Neuronal stem cell (in vitro differentiated cells): Measurements from ENCODE around the gene OOEP.

Experiments
- DNase-seq: peaks from one replicate; pipeline ENCODE4 v3.0.0-alpha.2; 2013; ENCODE audit warnings: low spot score
- H2AFZ ChIP-seq: one replicate; pipeline ENCODE4 v1.6.1; 2013; ENCODE audit warnings: mild to moderate bottlenecking, low read length, inconsistent platforms
- H2AK5ac ChIP-seq: 2 replicates; pipeline ENCODE4 v1.6.1; 2013; ENCODE audit warnings: low read depth, mild to moderate bottlenecking, inconsistent platforms, low read length, moderate library complexity, mixed read lengths
- H2BK120ac ChIP-seq: 2 replicates; pipeline ENCODE4 v1.6.1; 2013; ENCODE audit warnings: low read depth, mild to moderate bottlenecking, inconsistent platforms, low read length, moderate library complexity, mixed read lengths
- H2BK12ac ChIP-seq: one replicate; pipeline ENCODE4 v1.6.1; 2013; ENCODE audit warnings: low read length, inconsistent platforms
- H2BK15ac ChIP-seq: 2 replicates; pipeline ENCODE4 v1.6.1; 2013; ENCODE audit warnings: mild to moderate bottlenecking, low read length, inconsistent platforms, mixed read lengths
- H2BK5ac ChIP-seq: one replicate; pipeline ENCODE4 v1.6.1; 2013; ENCODE audit warnings: inconsistent platforms, mild to moderate bottlenecking, low read length, moderate library complexity
- H3K14ac ChIP-seq: one replicate; pipeline ENCODE4 v1.6.1; 2013; ENCODE audit warnings: low read length, inconsistent platforms
- H3K18ac ChIP-seq: 2 replicates; pipeline ENCODE4 v1.6.1; 2013; ENCODE audit warnings: low read length, inconsistent platforms
- H3K23ac ChIP-seq: 2 replicates; pipeline ENCODE4 v1.6.1; 2013; ENCODE audit warnings: low read depth, mild to moderate bottlenecking, mixed read lengths, low read length, inconsistent platforms; ENCODE audit not compliant: poor library complexity
- H3K27ac ChIP-seq: replicated peaks from 3 replicates; pipeline ENCODE4 v1.5.1; 2013; ENCODE audit warnings: low read length, inconsistent platforms
- H3K27me3 ChIP-seq, 3 experiments: 2 replicates each; pipeline ENCODE4 v1.6.1; 2013; ENCODE audit warnings: low read length in 3 of 3, mild to moderate bottlenecking in 2 of 3, inconsistent platforms in 1 of 3, low read depth in 1 of 3, mixed read lengths in 1 of 3, moderate library complexity in 1 of 3; ENCODE audit not compliant: control insufficient read depth in 3 of 3, insufficient read depth in 3 of 3
- H3K36me3 ChIP-seq, 2 donors: replicated peaks in 1 of 2; 2 replicates each; pipeline ENCODE4 v1.6.1; 2013; ENCODE audit warnings: low read length in 2 of 2; ENCODE audit not compliant: control insufficient read depth in 2 of 2, insufficient read depth in 2 of 2
- H3K4ac ChIP-seq: 2 replicates; pipeline ENCODE4 v1.6.1; 2013; ENCODE audit warnings: inconsistent platforms, mild to moderate bottlenecking, low read length, moderate library complexity
- H3K4me1 ChIP-seq, 2 donors: 1 replicate in 1 of 2; 2 replicates in 1 of 2; pipeline ENCODE4 v1.6.1; 2013; ENCODE audit warnings: low read length in 2 of 2, low read depth in 1 of 2; ENCODE audit not compliant: control insufficient read depth in 2 of 2, insufficient read depth in 1 of 2
- H3K4me2 ChIP-seq: one replicate; pipeline ENCODE4 v1.6.1; 2013; ENCODE audit warnings: mild to moderate bottlenecking, low read length, inconsistent platforms; ENCODE audit not compliant: insufficient read depth, poor library complexity, severe bottlenecking
- H3K4me3 ChIP-seq, 2 donors: 2 replicates each; pipeline ENCODE4 v1.5.1; 2013; ENCODE audit warnings: low read length in 2 of 2, mild to moderate bottlenecking in 2 of 2, inconsistent platforms in 1 of 2, moderate library complexity in 1 of 2
- H3K79me1 ChIP-seq: one replicate; pipeline ENCODE4 v1.6.1; 2013; ENCODE audit warnings: low read depth, mild to moderate bottlenecking, inconsistent platforms, low read length, moderate library complexity
- H3K9ac ChIP-seq: one replicate; pipeline ENCODE4 v1.6.1; 2013; ENCODE audit warnings: mild to moderate bottlenecking, low read depth, low read length, inconsistent platforms; ENCODE audit not compliant: poor library complexity
- H3K9me3 ChIP-seq, 2 donors: replicated peaks in 1 of 2; 2 replicates each; pipeline versions ENCODE3 to v1.6.1; 2013; ENCODE audit warnings: low read length in 2 of 2, mild to moderate bottlenecking in 2 of 2, inconsistent platforms in 1 of 2, low read depth in 1 of 2, mixed read lengths in 1 of 2, moderate library complexity in 1 of 2; ENCODE audit not compliant: control insufficient read depth in 2 of 2, insufficient read depth in 1 of 2
- H4K8ac ChIP-seq: one replicate; pipeline ENCODE4 v1.6.1; 2013; ENCODE audit warnings: low read depth, mild to moderate bottlenecking, inconsistent platforms, low read length, moderate library complexity
- H4K91ac ChIP-seq: one replicate; pipeline ENCODE4 v1.6.1; 2013; ENCODE audit warnings: low read length, low read depth, mild to moderate bottlenecking, inconsistent platforms; ENCODE audit not compliant: poor library complexity
- WGBS, 2 donors: extraction: QIAGEN DNeasy Blood & Tissue Kit; methylation state at CpG; one replicate each; pipeline ENCODE4 v1.1.7; 2013; ENCODE audit warnings: missing lambda C conversion rate in 2 of 2, mixed read lengths in 1 of 2; ENCODE audit not compliant: insufficient read length in 2 of 2, insufficient replicate concordance in 1 of 2; ENCODE audit errors: extremely low coverage in 2 of 2; 5-methylcytosine and 5-hydroxymethylcytosine counted together

The OOEP gene

GRCh38 chr6:73341335-73341734 lies 28.4 kb downstream of the OOEP start:
- Histone ChIP-seq H3K23ac (no peak overlapping the region), H2BK12ac (no peak overlapping the region), H2AFZ (no peak overlapping the region), H3K27me3 (no peaks in the 10 kb centered on the region), H3K4me1 (no peaks in the 10 kb centered on the region), H3K4me3 (no peak overlapping the region), H3K36me3 (no peaks in the 10 kb centered on the region), H3K14ac (no peak overlapping the region), H4K8ac (no peak overlapping the region), H3K27ac (no peak overlapping the region), H3K79me1 (no peaks in the 10 kb centered on the region), H2BK15ac (no peak overlapping the region), H2BK5ac (no peak overlapping the region), H2BK120ac (no peak overlapping the region), H3K9ac (no peak overlapping the region), H3K18ac (no peak overlapping the region), H3K9me3 (no peaks in the 10 kb centered on the region), H4K91ac (no peak overlapping the region), H2AK5ac (no peak overlapping the region), H3K4ac (no peak overlapping the region), H3K4me2 (no peak overlapping the region)
- no peak for DNase-seq
- no CpG with 5 or more reads among the region's 1 CpG for WGBS, 2 donors

DNA sequence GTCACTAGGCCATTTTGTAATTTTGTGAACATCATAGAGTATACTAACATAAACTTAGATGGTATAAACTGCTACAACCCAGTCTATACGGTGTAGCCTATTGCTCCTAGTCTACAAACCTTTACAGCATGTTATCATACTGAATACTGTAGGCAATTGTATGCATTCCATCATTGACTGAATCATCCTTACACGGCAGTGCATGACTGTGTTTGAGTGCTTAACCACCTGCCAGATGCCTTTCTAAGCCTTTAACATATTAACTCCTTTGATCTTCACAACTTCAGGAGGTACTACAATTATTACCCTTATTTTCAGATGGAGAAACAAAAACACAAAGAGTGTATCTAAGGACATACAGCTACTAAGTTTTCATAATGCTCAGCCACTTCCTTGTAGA lies 29.6 kb downstream of the OOEP start:
- Histone ChIP-seq H2AFZ (no peak overlapping the region), H3K79me1 (no peaks in the 10 kb centered on the region), H2BK12ac (no peak overlapping the region), H2BK5ac (no peak overlapping the region), H2AK5ac (no peak overlapping the region), H2BK120ac (no peak overlapping the region), H3K9me3 (no peaks in the 10 kb centered on the region), H4K8ac (no peak overlapping the region), H3K18ac (no peak overlapping the region), H2BK15ac (no peak overlapping the region), H3K23ac (no peak overlapping the region), H3K27me3 (no peaks in the 10 kb centered on the region), H3K9ac (no peak overlapping the region), H3K27ac (no peak overlapping the region), H3K14ac (no peak overlapping the region), H3K4me3 (no peak overlapping the region), H3K36me3 (no peaks in the 10 kb centered on the region), H4K91ac (no peak overlapping the region), H3K4me2 (no peak overlapping the region), H3K4ac (no peak overlapping the region), H3K4me1 (no peaks in the 10 kb centered on the region)
- no CpG with 5 or more reads among the region's 2 CpGs for WGBS, 2 donors
- DNase-seq = no peak

GRCh38 chr6:73339340-73339739 lies 30.4 kb downstream of the OOEP start:
- no peaks in the 10 kb centered on the region for H3K9me3 ChIP-seq

GRCh38 chr6:73329201-73329600 lies 40.5 kb downstream of the OOEP start:
- Histone ChIP-seq H4K91ac (no peak overlapping the region), H2AK5ac (no peak overlapping the region), H2BK12ac (no peak overlapping the region), H3K4me1 (no peaks in the 10 kb centered on the region), H3K9me3 (no peaks in the 10 kb centered on the region), H3K36me3 (no peaks in the 10 kb centered on the region), H2BK120ac (no peak overlapping the region), H3K14ac (no peak overlapping the region), H3K23ac (no peak overlapping the region), H3K9ac (no peak overlapping the region), H3K18ac (no peak overlapping the region), H2BK5ac (no peak overlapping the region), H3K4me2 (no peak overlapping the region), H3K27me3 (peaks cover 0 to 4% (median 0%) of the 10 kb centered on the region in 3 experiments), H3K4ac (no peak overlapping the region), H2BK15ac (no peak overlapping the region), H2AFZ (no peak overlapping the region), H3K79me1 (no peaks in the 10 kb centered on the region), H3K4me3 (no peak overlapping the region), H3K27ac (no peak overlapping the region), H4K8ac (no peak overlapping the region)
- no peak for DNase-seq
- WGBS, 2 donors = no CpG with 5 or more reads among the region's 3 CpGs

More at GRCh38 chr6:73339340-73339739, 30.4 kb downstream of the OOEP start:
- Histone ChIP-seq H3K18ac (no peak overlapping the region), H3K4me2 (no peak overlapping the region), H2BK15ac (no peak overlapping the region), H4K8ac (no peak overlapping the region), H4K91ac (no peak overlapping the region), H2BK5ac (no peak overlapping the region), H3K4me3 (no peak overlapping the region), H3K9ac (no peak overlapping the region), H3K27ac (no peak overlapping the region), H2BK120ac (no peak overlapping the region), H3K23ac (no peak overlapping the region), H2AK5ac (no peak overlapping the region), H3K4me1 (no peaks in the 10 kb centered on the region), H2AFZ (no peak overlapping the region), H3K27me3 (no peaks in the 10 kb centered on the region), H2BK12ac (no peak overlapping the region), H3K4ac (no peak overlapping the region), H3K79me1 (no peaks in the 10 kb centered on the region), H3K36me3 (no peaks in the 10 kb centered on the region), H3K14ac (no peak overlapping the region)
- no peak for DNase-seq
- no CpG with 5 or more reads among the region's 3 CpGs for WGBS, 2 donors
